GM12878 (cell line): ENCODE data around the gene ANO6. TPM values are rescaled to one million over a fixed set of nuclear protein-coding genes. Genes with fewer than 3 reads are reported as not detected.

Experiments used
- ATAC-seq: fragments of 200-7000 bp; cut with Tn5 transposase; 3 replicates; pipeline ENCODE4 v1.9.1; 2020; ENCODE audit warnings: mild to moderate bottlenecking, moderate library complexity
- BruUV-seq: library from RNA; stranded (reverse); fragments of 400-500 nt; replicated peaks from 2 replicates; lab custom pipeline; 2021; lab: Mats Ljungman, UMichigan
- CTCF ChIA-PET: fragments of 300-600 bp; sonication (Branson Sonifier 250); formaldehyde crosslinking; extraction: SDS; loops from one replicate; lab custom pipeline; 2021; ENCODE audit warnings: inconsistent platforms; lab: Yijun Ruan, JAX
- POLR2A ChIA-PET: fragments of 350-600 bp; formaldehyde crosslinking; extraction: SDS; loops from one replicate; lab custom pipeline; 2021; ENCODE audit warnings: inconsistent platforms; lab: Charles Lee
- RAD21 ChIA-PET: fragments of 300-600 bp; sonication (Branson Sonifier 250); formaldehyde crosslinking; loops from one replicate; lab custom pipeline; 2023; ENCODE audit warnings: antibody characterized with exemption; ENCODE audit not compliant: unreplicated experiment; lab: Charles Lee
- SMC1A ChIA-PET: fragments of 300-600 bp; sonication (Branson Sonifier 250); formaldehyde crosslinking; loops from one replicate; lab custom pipeline; 2023; ENCODE audit not compliant: unreplicated experiment, uncharacterized antibody; lab: Charles Lee
- DNase-seq: peaks from one replicate; pipeline ENCODE4 v3.0.0-alpha.2; 2011; ENCODE audit warnings: low read depth, low spot score
- FAIRE-seq: peaks from 3 replicates; lab custom pipeline; 2011; peaks lifted over from hg19 to GRCh38; lab: Jason Lieb, UNC
- H2AFZ ChIP-seq: 2 replicates; pipeline ENCODE4 v1.6.0; 2011; ENCODE audit warnings: low read depth, low read length, control low read depth; ENCODE audit not compliant: control insufficient read depth
- H3K27ac ChIP-seq: 2 replicates; pipeline ENCODE4 v1.5.1; 2011; ENCODE audit warnings: control low read depth; ENCODE audit not compliant: control insufficient read depth, insufficient read depth
- H3K27me3 ChIP-seq, 2 experiments: replicated peaks in 1 of 2; 2 replicates each; pipeline versions ENCODE4 v1.6.0 to v1.6.1; 2011; ENCODE audit warnings: low read length in 1 of 2; ENCODE audit not compliant: control insufficient read depth in 2 of 2, insufficient read depth in 2 of 2
- H3K36me3 ChIP-seq, 2 experiments: 2 replicates each; pipeline ENCODE4 v1.5.1; 2011; ENCODE audit warnings: low read length in 1 of 2; ENCODE audit not compliant: control insufficient read depth in 2 of 2, insufficient read depth in 2 of 2
- H3K4me1 ChIP-seq: 2 replicates; pipeline ENCODE4 v1.6.1; 2011; ENCODE audit warnings: mild to moderate bottlenecking, low read length, moderate library complexity, mixed read lengths; ENCODE audit not compliant: control insufficient read depth, insufficient read depth
- H3K4me2 ChIP-seq: 2 replicates; pipeline ENCODE4 v1.6.0; 2011; ENCODE audit warnings: control low read depth; ENCODE audit not compliant: control insufficient read depth, insufficient read depth
- H3K4me3 ChIP-seq: fragments of 200-600 bp; sonication (generic); 2 replicates; pipeline ENCODE4 v1.5.1; 2016
- H3K79me2 ChIP-seq: 2 replicates; pipeline ENCODE4 v1.6.0; 2011; ENCODE audit warnings: low read length; ENCODE audit not compliant: control insufficient read depth, insufficient read depth
- H3K9ac ChIP-seq: 2 replicates; pipeline ENCODE4 v1.8.0; 2011; ENCODE audit warnings: low read length, control low read depth, mixed read lengths; ENCODE audit not compliant: control insufficient read depth, insufficient read depth
- H3K9me3 ChIP-seq: replicated peaks from 3 replicates; pipeline ENCODE4 v1.5.1; 2011; ENCODE audit warnings: mild to moderate bottlenecking, low read length; ENCODE audit not compliant: control insufficient read depth, insufficient read depth
- H4K20me1 ChIP-seq: 2 replicates; pipeline ENCODE4 v1.6.0; 2011; ENCODE audit not compliant: control insufficient read depth, insufficient read depth
- NBN ChIP-seq: fragments of 450-650 bp; IDR thresholded peaks from 2 replicates; pipeline ENCODE4 v1.6.1; 2016
- POLR2AphosphoS5 ChIP-seq: IDR thresholded peaks from 2 replicates; pipeline ENCODE4 v1.6.1; 2011; ENCODE audit warnings: mild to moderate bottlenecking, low read length, inconsistent platforms
- SREBF2 ChIP-seq: IDR thresholded peaks from 2 replicates; pipeline ENCODE4 v1.6.1; 2012; ENCODE audit warnings: mild to moderate bottlenecking, low read length
- SUPT20H ChIP-seq: IDR thresholded peaks from 2 replicates; pipeline ENCODE4 v1.6.1; 2011; ENCODE audit warnings: low read depth, mild to moderate bottlenecking, low read length, moderate library complexity, borderline replicate concordance; ENCODE audit not compliant: control insufficient read depth
- TAF1 ChIP-seq: IDR thresholded peaks from 2 replicates; pipeline ENCODE4 v1.6.1; 2011; ENCODE audit warnings: mild to moderate bottlenecking, low read depth, low read length, borderline replicate concordance
- WGBS: methylation state at CpG from one replicate; pipeline ENCODE4 v1.1.6; 2016; ENCODE audit warnings: low lambda C conversion rate; ENCODE audit not compliant: insufficient replicate concordance, insufficient coverage; ENCODE audit errors: missing lambda C conversion rate; 5-methylcytosine and 5-hydroxymethylcytosine counted together
- in situ Hi-C: fragments of 300-500 bp; cut with MboI; formaldehyde crosslinking; loops from 9 replicates; pipeline ENCODE4 v1.14.3; 2018; ENCODE audit warnings: mixed read lengths
- intact Hi-C: fragments of 100-400 bp; cut with micrococcal nuclease; formaldehyde crosslinking; loops from one replicate; pipeline ENCODE4 v1.14.2; 2022; ENCODE audit not compliant: unreplicated experiment
- polyA plus RNA-seq, 11 experiments: library from polyadenylated mRNA; depleted of rRNA in 4 of 11; unstranded in 6 of 11; stranded (reverse) in 5 of 11; fragments of >200 nt; fragmentation: Nextera tagmentation in 4 of 11; fragmentation: Illumina TruSeq in 1 of 11; extraction: Ambion mirVana in 4 of 11; extraction: Trizol in 1 of 11; gene quantifications; 1 replicate in 1 of 11; 2 replicates in 10 of 11; pipeline versions ENCODE4 v1.2.1 to v1.2.3, GENCODE V29; 2011 to 2016; ENCODE audit warnings: inconsistent platforms in 2 of 11, missing spikeins in 2 of 11, low read depth in 1 of 11
- total RNA-seq, 4 experiments: library from RNA; depleted of rRNA in 3 of 4; stranded (reverse); fragments of >200 nt in 3 of 4; fragmentation: Illumina TruSeq in 1 of 4; extraction: Trizol in 1 of 4; gene quantifications; 2 replicates each; pipeline versions ENCODE4 v1.2.1 to v1.2.3, GENCODE V29; 2013 to 2021
- TF ChIP-seq, protein P1 (sequence below): fragments of 450-650 bp; conservative IDR thresholded peaks from 2 replicates; pipeline ENCODE4 v1.6.1; 2017; ENCODE audit warnings: mild to moderate bottlenecking, moderate library complexity

Gene ANO6
- total and polyA plus RNA-seq, 10 of the 15 experiments (the other 5 are each of a cell fraction or from before 2014, with no cell fraction given): 4.6 to 30.3 (median 26.0) TPM

DNA sequence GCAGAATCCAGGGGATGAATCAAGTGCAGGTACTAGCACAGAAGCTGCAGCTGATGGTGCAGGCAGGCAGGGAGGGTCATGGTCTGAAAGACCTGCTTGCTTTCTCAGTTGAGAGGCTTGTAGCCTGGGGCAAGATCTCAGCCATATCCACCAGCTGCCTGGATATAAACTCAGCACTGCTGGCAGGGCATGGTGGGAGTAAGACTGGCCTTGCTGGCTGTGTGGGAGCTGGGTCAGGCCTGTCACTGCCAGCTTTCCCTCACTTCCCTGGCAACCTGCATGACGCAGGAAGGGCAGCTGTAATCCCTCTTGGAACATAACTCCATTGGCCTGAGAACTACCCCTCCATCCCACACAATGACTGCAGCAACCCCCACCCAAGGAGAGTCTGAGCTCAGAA lies 230.1 kb downstream of the ANO6 start:
- ChIA-PET POLR2A (no interaction called here), CTCF (no interaction called here), SMC1A (interaction anchor here (0.8 to 1.4 kb wide), 2 partner anchors 10 to 17 kb away, joined by 3 read pairs; no protein-coding TSS in a partner anchor), RAD21 (no interaction called here)
- Histone ChIP-seq H4K20me1 (no peaks in the 10 kb centered on the region), H3K9me3 (no peaks in the 10 kb centered on the region), H3K27ac (no peak overlapping the region), H3K79me2 (no peaks in the 10 kb centered on the region), H3K27me3 (no peaks in the 10 kb centered on the region), H3K36me3 (no peaks in the 10 kb centered on the region), H3K4me3 (no peak overlapping the region), H3K9ac (no peak overlapping the region), H2AFZ (no peak overlapping the region), H3K4me1 (no peaks in the 10 kb centered on the region), H3K4me2 (no peak overlapping the region)
- WGBS: 92% methylated on average over 1 of the region's 1 CpG
- ATAC-seq: no peak
- intact Hi-C loops (no loop called here), in situ Hi-C loops (no loop called here)
- no TSS peak for BruUV-seq
- FAIRE-seq: no peak
- no peak for TF ChIP-seq POLR2AphosphoS5
- no peak for TF ChIP-seq TAF1
- no peak for TF ChIP-seq NBN
- TF ChIP-seq SREBF2: no peak
- no peak for DNase-seq

DNA sequence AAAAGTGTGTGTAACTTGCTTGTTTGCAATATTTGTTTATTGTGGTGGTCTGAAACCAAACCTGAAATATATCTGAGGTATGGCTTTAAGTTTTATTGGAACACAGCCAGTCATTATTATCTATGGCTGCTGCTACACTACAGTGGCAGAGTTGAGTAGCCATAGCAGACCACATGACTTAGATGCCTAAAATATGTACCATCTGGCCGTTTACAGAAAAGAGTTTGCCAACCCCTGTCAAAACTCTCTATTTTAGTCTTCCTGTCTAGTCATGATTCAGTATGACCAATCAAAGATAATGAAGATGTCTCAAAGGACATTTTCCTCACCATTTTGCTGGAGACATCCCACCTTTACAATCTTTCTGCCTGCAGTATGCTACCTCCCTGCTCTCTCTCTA lies 242.3 kb downstream of the ANO6 start:
- Histone ChIP-seq H3K9ac (no peak overlapping the region), H3K9me3 (no peaks in the 10 kb centered on the region), H2AFZ (no peak overlapping the region), H3K4me3 (no peak overlapping the region), H3K4me2 (no peak overlapping the region), H3K36me3 (no peaks in the 10 kb centered on the region), H4K20me1 (no peaks in the 10 kb centered on the region), H3K79me2 (no peaks in the 10 kb centered on the region), H3K4me1 (no peaks in the 10 kb centered on the region), H3K27me3 (no peaks in the 10 kb centered on the region; a peak in 1 of 4 replicates), H3K27ac (no peak overlapping the region)
- ChIA-PET POLR2A (no interaction called here), CTCF (no interaction called here), SMC1A (no interaction called here), RAD21 (no interaction called here)
- no peak for DNase-seq
- WGBS: 0% methylated on average over 1 of the region's 1 CpG
- no peak for TF ChIP-seq SUPT20H
- TF ChIP-seq, protein P1, sequence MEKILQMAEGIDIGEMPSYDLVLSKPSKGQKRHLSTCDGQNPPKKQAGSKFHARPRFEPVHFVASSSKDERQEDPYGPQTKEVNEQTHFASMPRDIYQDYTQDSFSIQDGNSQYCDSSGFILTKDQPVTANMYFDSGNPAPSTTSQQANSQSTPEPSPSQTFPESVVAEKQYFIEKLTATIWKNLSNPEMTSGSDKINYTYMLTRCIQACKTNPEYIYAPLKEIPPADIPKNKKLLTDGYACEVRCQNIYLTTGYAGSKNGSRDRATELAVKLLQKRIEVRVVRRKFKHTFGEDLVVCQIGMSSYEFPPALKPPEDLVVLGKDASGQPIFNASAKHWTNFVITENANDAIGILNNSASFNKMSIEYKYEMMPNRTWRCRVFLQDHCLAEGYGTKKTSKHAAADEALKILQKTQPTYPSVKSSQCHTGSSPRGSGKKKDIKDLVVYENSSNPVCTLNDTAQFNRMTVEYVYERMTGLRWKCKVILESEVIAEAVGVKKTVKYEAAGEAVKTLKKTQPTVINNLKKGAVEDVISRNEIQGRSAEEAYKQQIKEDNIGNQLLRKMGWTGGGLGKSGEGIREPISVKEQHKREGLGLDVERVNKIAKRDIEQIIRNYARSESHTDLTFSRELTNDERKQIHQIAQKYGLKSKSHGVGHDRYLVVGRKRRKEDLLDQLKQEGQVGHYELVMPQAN: no peak
- in situ Hi-C loops (no loop called here), intact Hi-C loops (no loop called here)
- FAIRE-seq: no peak
- no TSS peak for BruUV-seq
- no peak for ATAC-seq
